Osteocyte (in vitro differentiated cells): ENCODE data around the gene VPS26B. TPM values are rescaled to one million over a fixed set of nuclear protein-coding genes. Genes with fewer than 3 reads are reported as not detected.

Source experiments
- DNase-seq: peaks from one replicate; pipeline ENCODE4 v3.0.0; 2021; ENCODE audit warnings: mixed read lengths; ENCODE audit not compliant: unreplicated experiment; ENCODE audit errors: extremely low spot score
- H3K27ac Mint-ChIP-seq: one replicate; pipeline ENCODE4 v1.8.0; 2021; ENCODE audit warnings: mild to moderate bottlenecking, mixed read lengths; ENCODE audit not compliant: unreplicated experiment
- H3K27me3 Mint-ChIP-seq: one replicate; pipeline ENCODE4 v1.8.0; 2021; ENCODE audit warnings: mixed read lengths; ENCODE audit not compliant: unreplicated experiment
- H3K36me3 Mint-ChIP-seq: one replicate; pipeline ENCODE4 v1.8.0; 2021; ENCODE audit warnings: mixed read lengths; ENCODE audit not compliant: unreplicated experiment
- H3K4me1 Mint-ChIP-seq: one replicate; pipeline ENCODE4 v1.8.0; 2021; ENCODE audit warnings: mixed read lengths; ENCODE audit not compliant: unreplicated experiment
- H3K4me3 Mint-ChIP-seq: one replicate; pipeline ENCODE4 v1.8.0; 2021; ENCODE audit warnings: mild to moderate bottlenecking, moderate library complexity, mixed read lengths; ENCODE audit not compliant: unreplicated experiment
- H3K9me3 Mint-ChIP-seq: one replicate; pipeline ENCODE4 v1.8.0; 2021; ENCODE audit warnings: mixed read lengths; ENCODE audit not compliant: unreplicated experiment
- total RNA-seq: library from RNA; stranded (reverse); gene quantifications from 2 replicates; pipeline ENCODE4 v1.2.1, GENCODE V29; 2021
- TF ChIP-seq, protein P1 (sequence below): fragments of 200-600 bp; sonication (generic); IDR thresholded peaks from 2 replicates; pipeline ENCODE4 v1.5.0; 2021; ENCODE audit warnings: antibody characterized with exemption, mild to moderate bottlenecking, moderate library complexity

Gene VPS26B
- total RNA-seq, 1 donor from 2014 or later = 54.3 TPM

- TF ChIP-seq, protein P1, sequence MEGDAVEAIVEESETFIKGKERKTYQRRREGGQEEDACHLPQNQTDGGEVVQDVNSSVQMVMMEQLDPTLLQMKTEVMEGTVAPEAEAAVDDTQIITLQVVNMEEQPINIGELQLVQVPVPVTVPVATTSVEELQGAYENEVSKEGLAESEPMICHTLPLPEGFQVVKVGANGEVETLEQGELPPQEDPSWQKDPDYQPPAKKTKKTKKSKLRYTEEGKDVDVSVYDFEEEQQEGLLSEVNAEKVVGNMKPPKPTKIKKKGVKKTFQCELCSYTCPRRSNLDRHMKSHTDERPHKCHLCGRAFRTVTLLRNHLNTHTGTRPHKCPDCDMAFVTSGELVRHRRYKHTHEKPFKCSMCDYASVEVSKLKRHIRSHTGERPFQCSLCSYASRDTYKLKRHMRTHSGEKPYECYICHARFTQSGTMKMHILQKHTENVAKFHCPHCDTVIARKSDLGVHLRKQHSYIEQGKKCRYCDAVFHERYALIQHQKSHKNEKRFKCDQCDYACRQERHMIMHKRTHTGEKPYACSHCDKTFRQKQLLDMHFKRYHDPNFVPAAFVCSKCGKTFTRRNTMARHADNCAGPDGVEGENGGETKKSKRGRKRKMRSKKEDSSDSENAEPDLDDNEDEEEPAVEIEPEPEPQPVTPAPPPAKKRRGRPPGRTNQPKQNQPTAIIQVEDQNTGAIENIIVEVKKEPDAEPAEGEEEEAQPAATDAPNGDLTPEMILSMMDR = no peak
- H3K27me3 Mint-ChIP-seq = peaks cover 2% of the 10 kb centered on the region
- no peaks in the 10 kb centered on the region for H3K4me1 Mint-ChIP-seq
- no peak for DNase-seq
- no peaks in the 10 kb centered on the region for H3K9me3 Mint-ChIP-seq
- H3K27ac Mint-ChIP-seq = no peak overlapping the region
- peaks cover 11% of the 10 kb centered on the region for H3K36me3 Mint-ChIP-seq
- no peak overlapping the region for H3K4me3 Mint-ChIP-seq
Observed at GRCh38 chr11:134264966-134265764, 40.7 kb downstream of the VPS26B start.

- Mint-ChIP-seq H3K4me1 (no peaks in the 10 kb centered on the region), H3K27ac (no peak overlapping the region), H3K9me3 (no peaks in the 10 kb centered on the region), H3K36me3 (peaks cover 8% of the 10 kb centered on the region), H3K27me3 (peaks cover 14% of the 10 kb centered on the region), H3K4me3 (no peak overlapping the region)
- no peak for DNase-seq
- TF ChIP-seq, protein P1 = no peak
Observed at GRCh38 chr11:134266440-134266839, 42.0 kb downstream of the VPS26B start.

DNA sequence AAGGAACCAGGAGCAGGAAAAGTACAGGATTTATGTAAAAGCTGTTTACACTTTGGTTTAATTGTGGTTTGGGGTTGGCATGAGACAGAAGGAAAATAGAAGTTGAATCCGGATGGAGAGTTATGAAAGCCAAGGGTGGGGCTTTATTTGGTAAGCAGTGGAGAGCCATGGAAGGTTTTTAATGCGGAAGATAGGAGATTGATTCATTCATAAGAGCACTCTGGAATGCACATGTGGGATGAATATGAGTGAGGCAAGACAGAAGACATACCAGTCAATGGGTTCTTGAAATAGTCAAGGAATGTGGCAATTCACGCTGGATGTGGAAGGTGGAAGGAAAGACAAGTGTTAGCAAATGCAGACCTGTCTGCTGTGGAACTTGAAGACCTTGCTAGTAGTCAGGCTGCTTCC, 42.4 kb downstream of the VPS26B start:
- DNase-seq = no peak
- Mint-ChIP-seq H3K27me3 (peaks cover 18% of the 10 kb centered on the region), H3K4me1 (no peaks in the 10 kb centered on the region), H3K27ac (no peak overlapping the region), H3K4me3 (no peak overlapping the region), H3K9me3 (no peaks in the 10 kb centered on the region), H3K36me3 (peaks cover 8% of the 10 kb centered on the region)
- TF ChIP-seq, protein P1 = no peak

- Mint-ChIP-seq H3K27ac (no peak overlapping the region), H3K27me3 (peaks cover 23% of the 10 kb centered on the region)
- no peak for DNase-seq
Observed at GRCh38 chr11:134267461-134267860, 43.0 kb downstream of the VPS26B start.

DNA sequence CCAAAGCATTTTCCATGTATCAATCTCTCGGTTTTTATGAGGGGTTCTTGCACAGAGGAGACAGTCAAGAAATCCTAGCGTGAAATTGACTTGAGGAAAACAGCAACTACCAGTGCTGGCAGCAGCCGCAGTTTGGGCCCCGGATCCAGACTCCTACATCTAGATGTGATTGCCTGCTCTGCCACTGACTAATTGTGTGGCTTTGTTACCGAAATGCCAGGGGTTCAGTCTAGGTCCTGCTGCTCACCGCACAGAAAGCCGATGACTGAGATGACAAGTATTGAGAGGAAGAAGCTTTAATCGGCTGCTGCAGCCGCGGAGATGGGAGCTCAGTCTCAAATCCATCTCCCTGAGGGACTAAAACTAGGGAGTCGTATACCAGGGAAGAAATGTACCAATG, 43.5 kb downstream of the VPS26B start:
- Mint-ChIP-seq H3K27ac (no peak overlapping the region), H3K4me3 (no peak overlapping the region), H3K27me3 (peaks cover 28% of the 10 kb centered on the region), H3K36me3 (peaks cover 7% of the 10 kb centered on the region), H3K4me1 (no peaks in the 10 kb centered on the region), H3K9me3 (no peaks in the 10 kb centered on the region)
- TF ChIP-seq, protein P1 = no peak
- DNase-seq = no peak

More at GRCh38 chr11:134267461-134267860, 43.0 kb downstream of the VPS26B start:
- no peaks in the 10 kb centered on the region for H3K9me3 Mint-ChIP-seq
- TF ChIP-seq, protein P1 = no peak
- no peak overlapping the region for H3K4me3 Mint-ChIP-seq
- H3K36me3 Mint-ChIP-seq = peaks cover 8% of the 10 kb centered on the region
- H3K4me1 Mint-ChIP-seq = no peaks in the 10 kb centered on the region
